H1 (cell line): ENCODE data around the gene AP2A2. TPM values are rescaled to one million over a fixed set of nuclear protein-coding genes. Genes with fewer than 3 reads are reported as not detected.

ENCODE experiments used
- CTCF ChIA-PET: fragments of 300-600 bp; sonication (Branson Sonifier 250); formaldehyde crosslinking; loops from one replicate; lab custom pipeline; 2021; ENCODE audit not compliant: partially characterized antibody; lab: Charles Lee
- POLR2A ChIA-PET: fragments of 300-600 bp; sonication (Branson Sonifier 250); formaldehyde crosslinking; loops from one replicate; lab custom pipeline; 2021; ENCODE audit warnings: inconsistent platforms; ENCODE audit not compliant: partially characterized antibody; lab: Charles Lee
- DNase-seq, 2 experiments: peaks; one replicate each; pipeline versions ENCODE4 v3.0.0 to v3.0.0-alpha.2; 2010 to 2022; ENCODE audit warnings: low spot score in 2 of 2, low read depth in 1 of 2, mixed read lengths in 1 of 2
- FAIRE-seq: peaks from 2 replicates; lab custom pipeline; 2011; peaks lifted over from hg19 to GRCh38; lab: Jason Lieb, UNC
- H2AFZ ChIP-seq: 2 replicates; pipeline ENCODE4 v1.8.1; 2012; ENCODE audit warnings: low read length, inconsistent platforms
- H2AK5ac ChIP-seq: 2 replicates; pipeline ENCODE4 v1.6.1; 2013; ENCODE audit warnings: low read depth, low read length
- H2BK120ac ChIP-seq: replicated peaks from 2 replicates; pipeline ENCODE3; 2013; ENCODE audit warnings: low read depth, low read length, inconsistent platforms
- H2BK12ac ChIP-seq: 2 replicates; pipeline ENCODE4 v1.6.1; 2013; ENCODE audit warnings: low read depth, low read length
- H2BK15ac ChIP-seq: 2 replicates; pipeline ENCODE4 v1.6.1; 2013; ENCODE audit warnings: low read length
- H2BK20ac ChIP-seq: 2 replicates; pipeline ENCODE4 v1.6.1; 2013; ENCODE audit warnings: low read length
- H2BK5ac ChIP-seq: 2 replicates; pipeline ENCODE4 v1.6.1; 2013; ENCODE audit warnings: low read depth, low read length
- H3K14ac ChIP-seq: 2 replicates; pipeline ENCODE4 v1.6.1; 2013; ENCODE audit warnings: inconsistent platforms; ENCODE audit not compliant: insufficient read length
- H3K18ac ChIP-seq: 2 replicates; pipeline ENCODE4 v1.6.1; 2013; ENCODE audit warnings: low read length; ENCODE audit errors: extremely low read depth
- H3K23ac ChIP-seq: 2 replicates; pipeline ENCODE4 v1.6.1; 2013; ENCODE audit warnings: inconsistent platforms; ENCODE audit not compliant: insufficient read length
- H3K23me2 ChIP-seq: 2 replicates; pipeline ENCODE4 v1.6.1; 2013; ENCODE audit warnings: low read depth, low read length
- H3K27ac ChIP-seq: 2 replicates; pipeline ENCODE4 v1.6.1; 2011; ENCODE audit warnings: low read depth, low read length, inconsistent platforms
- H3K27me3 ChIP-seq, 4 experiments: replicated peaks in 1 of 4; 1 replicate in 1 of 4; 2 replicates in 3 of 4; pipeline versions ENCODE4 v1.6.1 to v1.8.1; 2011 to 2013; ENCODE audit warnings: low read length in 3 of 4, mild to moderate bottlenecking in 3 of 4, inconsistent platforms in 2 of 4, mixed read lengths in 2 of 4, moderate library complexity in 1 of 4; ENCODE audit not compliant: control insufficient read depth in 3 of 4, insufficient read depth in 3 of 4; ENCODE audit errors: extremely low read depth in 1 of 4
- H3K36me3 ChIP-seq, 4 experiments: 2 replicates each; pipeline versions ENCODE4 v1.6.1 to v1.8.1; 2011 to 2013; ENCODE audit warnings: mild to moderate bottlenecking in 4 of 4, low read length in 3 of 4, moderate library complexity in 2 of 4, control low read depth in 1 of 4, inconsistent platforms in 1 of 4; ENCODE audit not compliant: insufficient read depth in 4 of 4, control insufficient read depth in 2 of 4
- H3K4ac ChIP-seq: replicated peaks from 2 replicates; pipeline ENCODE3; 2013; ENCODE audit warnings: low read length, low read depth, mixed read lengths, inconsistent platforms; ENCODE audit not compliant: insufficient read length
- H3K4me1 ChIP-seq, 4 experiments: replicated peaks in 1 of 4; 1 replicate in 1 of 4; 2 replicates in 3 of 4; pipeline versions ENCODE4 v1.6.1 to v1.8.1; 2011 to 2013; ENCODE audit warnings: low read length in 3 of 4, inconsistent platforms in 2 of 4, mixed read lengths in 1 of 4; ENCODE audit not compliant: insufficient read depth in 4 of 4, control insufficient read depth in 3 of 4
- H3K4me2 ChIP-seq, 2 experiments: 2 replicates each; pipeline versions ENCODE4 v1.6.1 to v1.8.1; 2011 to 2013; ENCODE audit warnings: low read depth in 2 of 2, low read length in 2 of 2, control low read depth in 1 of 2, inconsistent platforms in 1 of 2, mild to moderate bottlenecking in 1 of 2; ENCODE audit not compliant: insufficient read depth in 1 of 2
- H3K4me3 ChIP-seq, 4 experiments: fragments of 200-600, 300-600 bp in 1 of 4; sonication (generic), shearing (Covaris generic), sonication (Bioruptor Twin) in 1 of 4; 2 replicates each; pipeline versions ENCODE4 v1.5.1 to v1.8.1; 2011 to 2016; ENCODE audit warnings: low read length in 4 of 4, low read depth in 3 of 4, control low read depth in 2 of 4, inconsistent platforms in 2 of 4, mild to moderate bottlenecking in 2 of 4, mixed read lengths in 1 of 4, moderate library complexity in 1 of 4; ENCODE audit not compliant: insufficient read depth in 2 of 4; ENCODE audit errors: extremely low read depth in 1 of 4
- H3K56ac ChIP-seq: replicated peaks from 2 replicates; pipeline ENCODE3; 2013; ENCODE audit warnings: low read depth, mild to moderate bottlenecking, mixed read lengths, low read length, inconsistent platforms; ENCODE audit not compliant: insufficient read length
- H3K79me1 ChIP-seq: 2 replicates; pipeline ENCODE4 v1.6.1; 2013; ENCODE audit warnings: low read depth, low read length, control low read depth
- H3K79me2 ChIP-seq, 2 experiments: 2 replicates each; pipeline versions ENCODE4 v1.6.1 to v1.8.1; 2012 to 2013; ENCODE audit warnings: low read length in 2 of 2, mild to moderate bottlenecking in 2 of 2, inconsistent platforms in 1 of 2; ENCODE audit not compliant: insufficient read depth in 2 of 2, control insufficient read depth in 1 of 2
- H3K9ac ChIP-seq, 4 experiments: replicated peaks in 1 of 4; 1 replicate in 1 of 4; 2 replicates in 3 of 4; pipeline versions ENCODE4 v1.6.1 to v1.8.1; 2011 to 2013; ENCODE audit warnings: low read depth in 3 of 4, low read length in 3 of 4, control low read depth in 2 of 4, mild to moderate bottlenecking in 2 of 4, moderate library complexity in 2 of 4, inconsistent platforms in 1 of 4; ENCODE audit errors: extremely low read depth in 1 of 4
- H3K9me3 ChIP-seq, 2 experiments: 2 replicates each; pipeline versions ENCODE4 v1.6.1 to v1.8.1; 2012 to 2013; ENCODE audit warnings: mild to moderate bottlenecking in 2 of 2, moderate library complexity in 2 of 2, control low read depth in 1 of 2, inconsistent platforms in 1 of 2, low read depth in 1 of 2, low read length in 1 of 2, mixed read lengths in 1 of 2; ENCODE audit not compliant: insufficient read depth in 2 of 2
- H4K20me1 ChIP-seq, 2 experiments: replicated peaks in 1 of 2; 2 replicates each; pipeline versions ENCODE3 to v1.8.1; 2011 to 2013; ENCODE audit warnings: inconsistent platforms in 2 of 2, low read length in 2 of 2, mild to moderate bottlenecking in 1 of 2; ENCODE audit not compliant: insufficient read depth in 2 of 2, control insufficient read depth in 1 of 2
- H4K5ac ChIP-seq: 2 replicates; pipeline ENCODE4 v1.6.1; 2013; ENCODE audit warnings: low read length, low read depth, mixed read lengths, inconsistent platforms; ENCODE audit not compliant: insufficient read length
- H4K8ac ChIP-seq: 2 replicates; pipeline ENCODE4 v1.8.0; 2013; ENCODE audit warnings: mild to moderate bottlenecking, moderate library complexity, low read length, inconsistent platforms; ENCODE audit not compliant: insufficient read depth; ENCODE audit errors: extremely low read depth
- H4K91ac ChIP-seq: replicated peaks from 2 replicates; pipeline ENCODE3; 2013; ENCODE audit warnings: low read length, mixed read lengths, inconsistent platforms; ENCODE audit not compliant: insufficient read length
- BACH1 ChIP-seq: IDR thresholded peaks from 2 replicates; pipeline ENCODE4 v1.6.1; 2012; ENCODE audit warnings: low read length, improper control_type of control experiment
- CEBPB ChIP-seq: IDR thresholded peaks from 2 replicates; pipeline ENCODE4 v1.6.1; 2012; ENCODE audit warnings: low read depth, low read length
- CREB1 ChIP-seq: IDR thresholded peaks from 2 replicates; pipeline ENCODE4 v1.6.1; 2012; ENCODE audit warnings: inconsistent platforms
- GABPA ChIP-seq: IDR thresholded peaks from 2 replicates; pipeline ENCODE4 v1.6.1; 2011; ENCODE audit warnings: mild to moderate bottlenecking, low read length, moderate library complexity, borderline replicate concordance; ENCODE audit not compliant: insufficient read depth
- HDAC6 ChIP-seq: IDR thresholded peaks from one replicate; pipeline ENCODE4 v1.7.1; 2012; ENCODE audit warnings: low read depth, mild to moderate bottlenecking, inconsistent platforms, low read length, moderate library complexity
- POLR2A ChIP-seq, 2 experiments: IDR thresholded peaks; 1 replicate in 1 of 2; 2 replicates in 1 of 2; pipeline ENCODE4 v1.6.1; 2011; ENCODE audit warnings: low read depth in 2 of 2, low read length in 2 of 2, mild to moderate bottlenecking in 2 of 2; ENCODE audit errors: control extremely low read depth in 1 of 2
- RAD21 ChIP-seq, 2 experiments: IDR thresholded peaks in 1 of 2; conservative IDR thresholded peaks in 1 of 2; 2 replicates each; pipeline ENCODE4 v1.6.1; 2011; ENCODE audit warnings: low read depth in 2 of 2, low read length in 2 of 2, improper control_type of control experiment in 1 of 2, inconsistent platforms in 1 of 2, mild to moderate bottlenecking in 1 of 2, moderate library complexity in 1 of 2
- RFX5 ChIP-seq: IDR thresholded peaks from 2 replicates; pipeline ENCODE4 v1.6.1; 2011; ENCODE audit warnings: low read depth, low read length, improper control_type of control experiment, borderline replicate concordance
- RNF2 ChIP-seq: fragments of 200-900, 300-1000 bp; sonication (generic); IDR thresholded peaks from 2 replicates; pipeline ENCODE4 v1.7.1; 2016; ENCODE audit warnings: borderline replicate concordance, low read depth, mild to moderate bottlenecking, antibody characterized with exemption, low read length; ENCODE audit not compliant: poor library complexity, severe bottlenecking; ENCODE audit errors: missing control alignments
- SP4 ChIP-seq: IDR thresholded peaks from 2 replicates; pipeline ENCODE4 v1.6.1; 2012; ENCODE audit warnings: low read length, inconsistent platforms
- SRF ChIP-seq: IDR thresholded peaks from 2 replicates; pipeline ENCODE4 v1.6.1; 2011; ENCODE audit warnings: mild to moderate bottlenecking, low read depth, low read length, moderate library complexity
- SUZ12 ChIP-seq: fragments of 200-600 bp; sonication (generic); IDR thresholded peaks from 2 replicates; pipeline ENCODE4 v1.6.1; 2012; ENCODE audit warnings: mild to moderate bottlenecking, inconsistent platforms, low read length, moderate library complexity, mixed read lengths
- WGBS, 2 experiments: shearing (Covaris generic) in 1 of 2; methylation state at CpG; one replicate each; pipeline versions ENCODE4 v1.1.6 to v1.1.7; 2013 to 2015; ENCODE audit warnings: low lambda C conversion rate in 2 of 2, mixed read lengths in 2 of 2, inconsistent platforms in 1 of 2, low coverage in 1 of 2, missing lambda C conversion rate in 1 of 2; ENCODE audit not compliant: insufficient replicate concordance in 2 of 2, insufficient coverage in 1 of 2, insufficient read length in 1 of 2; ENCODE audit errors: extremely low coverage in 1 of 2, missing lambda C conversion rate in 1 of 2; 5-methylcytosine and 5-hydroxymethylcytosine counted together
- polyA plus RNA-seq, 7 experiments: library from polyadenylated mRNA; depleted of rRNA in 3 of 7; stranded (reverse) in 5 of 7; unstranded in 2 of 7; fragments of >200 nt in 5 of 7; fragments of 200-250 nt in 2 of 7; gene quantifications; 1 replicate in 5 of 7; 2 replicates in 1 of 7; 4 replicates in 1 of 7; pipeline versions ENCODE4 v1.2.1 to v1.2.3, GENCODE V29; 2011 to 2013; ENCODE audit warnings: missing spikeins in 2 of 7, mixed read lengths in 2 of 7
- total RNA-seq: library from RNA; stranded (reverse); fragmentation: NEBNext Ultra II Directional; extraction: Animal tissue kit (Norgen Biotek cat#: 25700); gene quantifications from 2 replicates; pipeline ENCODE4 v1.2.1, GENCODE V29; 2021

AP2A2 gene
- total and polyA plus RNA-seq, 2 of the 8 experiments (the other 6 are each of a cell fraction or from before 2014, with no cell fraction given): 50.0 to 65.0 TPM

DNA sequence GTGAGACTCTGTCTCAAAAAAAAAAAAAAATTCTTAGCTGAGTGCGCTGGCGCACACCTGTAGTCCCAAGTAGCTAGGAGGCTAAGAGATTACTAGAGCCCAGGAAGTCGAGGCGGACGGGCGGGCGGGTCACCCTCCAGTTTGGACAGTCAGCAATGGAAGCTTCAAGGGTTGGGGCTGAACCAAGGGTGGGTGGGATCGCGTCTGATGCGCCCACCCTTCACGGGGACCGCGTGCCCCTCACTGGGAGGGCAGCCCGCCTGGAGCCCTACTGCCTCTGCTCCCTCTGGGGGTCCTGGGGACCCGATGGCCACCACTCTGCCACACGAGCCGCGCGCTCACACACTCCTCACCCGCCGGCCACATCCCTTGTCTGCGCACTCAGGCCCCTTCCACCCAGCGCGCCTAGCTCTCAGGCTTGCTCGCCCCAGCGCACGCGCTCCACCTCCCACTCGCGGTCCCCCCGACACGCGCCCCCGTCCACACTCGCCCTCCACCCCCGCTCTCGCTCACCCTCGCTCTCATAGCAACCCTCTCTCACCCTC, 15.6 kb upstream of the AP2A2 start:
- Histone ChIP-seq H3K27me3 (no peaks in the 10 kb centered on the region), H3K79me2 (peaks cover 0 to 36% of the 10 kb centered on the region in 2 experiments; a peak in 3 of 4 replicates), H4K91ac (peak overlapping the region; percentile 84), H4K5ac (peak overlapping the region; percentile 15), H3K27ac (no peak overlapping the region), H3K9ac (peak overlapping the region; percentile 43 to 84 (median 67); a peak in 6 of 7 replicates), H3K79me1 (peaks cover 22% of the 10 kb centered on the region), H3K18ac (no peak overlapping the region; the same call in none of the 2 replicates), H3K36me3 (no peaks in the 10 kb centered on the region), H2AFZ (no peak overlapping the region), H2BK12ac (0 out of 2 replicates have a peak overlapping the region, but pooled peaks have one; percentile 9), H2BK120ac (no peak overlapping the region), H3K14ac (no peak overlapping the region), H2BK15ac (no peak overlapping the region), H3K4me3 (peak overlapping the region; percentile 69 to 97 (median 79)), H4K20me1 (peaks cover 0 to 5% of the 10 kb centered on the region in 2 experiments), H3K4me1 (peaks cover 0 to 14% (median 6%) of the 10 kb centered on the region in 4 experiments; a peak in 6 of 7 replicates), H3K4me2 (peak overlapping the region; percentile 74 to 77), H3K56ac (peak overlapping the region; percentile 53), H2BK5ac (peak overlapping the region; percentile 85; the same call in 1 of the 2 replicates), H3K9me3 (no peaks in the 10 kb centered on the region), H2BK20ac (no peak overlapping the region), H3K23me2 (peaks cover 15% of the 10 kb centered on the region), H2AK5ac (no peak overlapping the region), H3K23ac (no peak overlapping the region), H3K4ac (peak overlapping the region; percentile 91), H4K8ac (peak overlapping the region; percentile 46)
- TF ChIP-seq CREB1 (no peak), GABPA (no peak), CEBPB (no peak), RFX5 (no peak), RAD21 (IDR thresholded peaks at IDR 0.05 in 1 of 2, conservative IDR thresholded peaks at IDR 0.05 in 1 of 2; ENCODE audit: low read depth in 2 of 2, low read length in 2 of 2) (no peak), SUZ12 (no peak), SP4 (no peak), RNF2 (no peak), BACH1 (no peak), SRF (no peak), HDAC6 (no peak), POLR2A (IDR thresholded peaks at IDR 0.05; ENCODE audit: control extremely low read depth in 1 of 2, low read depth in 2 of 2, low read length in 2 of 2) (no peak)
- no peak for DNase-seq
- POLR2A ChIA-PET: interaction anchor here (0.5 to 1.8 kb wide), 13 partner anchors 12 to 164 kb away, joined by 3 to 7 read pairs (median 3); partner anchors contain the start of gene TSPAN4
- WGBS, 2 experiments: 9% methylated on average over 32 of the region's 38 CpGs; no CpG with 5 or more reads in 1 of the 2 experiments
- CTCF ChIA-PET: interaction anchor here (0.6 to 1.7 kb wide), 12 partner anchors 10 to 85 kb away, joined by 3 to 12 read pairs (median 3); no protein-coding TSS in a partner anchor
- FAIRE-seq: no peak
